Measurements from ENCODE around the gene BICD2. TPM values are rescaled to one million over a fixed set of nuclear protein-coding genes. Genes with fewer than 3 reads are reported as not detected.

The BICD2 gene
- total and polyA plus RNA-seq, 2 of the 8 experiments (the other 6 are each of a cell fraction or from before 2014, with no cell fraction given), result 6.6 to 22.8 TPM

DNA sequence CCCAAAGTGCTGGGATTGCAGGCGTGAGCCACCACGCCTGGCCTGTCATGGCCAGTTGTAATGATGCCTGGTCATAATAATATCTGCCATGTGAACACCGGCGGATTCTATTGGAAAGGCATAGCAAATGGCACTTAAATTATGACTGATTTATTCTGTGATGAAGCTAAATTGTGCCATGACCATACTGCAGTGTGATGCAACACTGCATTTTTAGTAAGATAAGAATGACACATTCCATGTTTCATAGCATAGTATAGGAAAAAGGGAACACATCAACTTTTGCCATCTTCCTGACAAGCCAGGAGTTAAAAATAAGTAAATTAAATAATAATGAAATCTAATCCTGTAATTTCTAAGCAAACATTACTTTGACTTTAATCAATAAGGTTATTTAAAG lies 30.4 kb upstream of the BICD2 start:
- Histone ChIP-seq H3K36me3 (ENCODE audit: control insufficient read depth in 2 of 4, insufficient read depth in 4 of 4, low read length in 3 of 4) (no peaks in the 10 kb centered on the region), H3K27ac (ENCODE audit: low read depth, low read length) (no peak overlapping the region), H3K18ac (ENCODE audit: extremely low read depth, low read length) (no peak overlapping the region), H3K4me1 (replicated peaks in 1 of 4; ENCODE audit: control insufficient read depth in 3 of 4, insufficient read depth in 4 of 4, low read length in 3 of 4) (peaks cover 0 to 2% (median 1%) of the 10 kb centered on the region in 4 experiments; a peak in 1 of 7 replicates), H4K91ac (replicated peaks; ENCODE audit: insufficient read length, low read length) (no peak overlapping the region), H2AFZ (ENCODE audit: low read length) (no peak overlapping the region), H2BK15ac (ENCODE audit: low read length) (no peak overlapping the region), H2BK12ac (ENCODE audit: low read depth, low read length) (no peak overlapping the region), H3K4me3 (ENCODE audit: extremely low read depth in 1 of 4, insufficient read depth in 2 of 4, low read depth in 3 of 4, low read length in 4 of 4) (no peak overlapping the region), H3K4ac (replicated peaks; ENCODE audit: insufficient read length, low read depth, low read length) (no peak overlapping the region), H3K79me2 (ENCODE audit: control insufficient read depth in 1 of 2, insufficient read depth in 2 of 2, low read length in 2 of 2) (no peaks in the 10 kb centered on the region), H2BK20ac (ENCODE audit: low read length) (no peak overlapping the region), H4K20me1 (replicated peaks in 1 of 2; ENCODE audit: control insufficient read depth in 1 of 2, insufficient read depth in 2 of 2, low read length in 2 of 2) (no peaks in the 10 kb centered on the region), H3K27me3 (replicated peaks in 1 of 4; ENCODE audit: control insufficient read depth in 3 of 4, extremely low read depth in 1 of 4, insufficient read depth in 3 of 4, low read length in 3 of 4) (no peaks in the 10 kb centered on the region; a peak in 1 of 7 replicates), H4K5ac (ENCODE audit: insufficient read length, low read depth, low read length) (no peak overlapping the region), H3K4me2 (ENCODE audit: insufficient read depth in 1 of 2, low read depth in 2 of 2, low read length in 2 of 2) (no peak overlapping the region), H4K8ac (ENCODE audit: extremely low read depth, insufficient read depth, low read length) (no peak overlapping the region), H2BK120ac (replicated peaks; ENCODE audit: low read depth, low read length) (no peak overlapping the region), H2AK5ac (ENCODE audit: low read depth, low read length) (no peak overlapping the region), H3K9ac (replicated peaks in 1 of 4; ENCODE audit: extremely low read depth in 1 of 4, low read depth in 3 of 4, low read length in 3 of 4) (no peak overlapping the region), H3K56ac (replicated peaks; ENCODE audit: insufficient read length, low read depth, low read length) (no peak overlapping the region), H3K14ac (ENCODE audit: insufficient read length) (no peak overlapping the region), H3K23me2 (ENCODE audit: low read depth, low read length) (no peaks in the 10 kb centered on the region), H2BK5ac (ENCODE audit: low read depth, low read length) (no peak overlapping the region), H3K79me1 (ENCODE audit: low read depth, low read length) (no peaks in the 10 kb centered on the region), H3K9me3 (ENCODE audit: insufficient read depth in 2 of 2, low read depth in 1 of 2, low read length in 1 of 2) (no peaks in the 10 kb centered on the region), H3K23ac (ENCODE audit: insufficient read length) (no peak overlapping the region)
- POLR2A ChIA-PET (ENCODE audit: partially characterized antibody), result no interaction called here
- no peak for DNase-seq (ENCODE audit: low read depth in 1 of 2, low spot score in 2 of 2)
- FAIRE-seq, result no peak
- CTCF ChIA-PET (ENCODE audit: partially characterized antibody), result interaction anchor here (1.4 to 11.7 kb wide), 3 partner anchors 52 to 77 kb away, joined by 4 to 236 read pairs (median 142); no protein-coding TSS in a partner anchor
- WGBS, 2 experiments (ENCODE audit: extremely low coverage in 1 of 2, insufficient coverage in 1 of 2, insufficient read length in 1 of 2, insufficient replicate concordance in 2 of 2, low coverage in 1 of 2, low lambda C conversion rate in 2 of 2, missing lambda C conversion rate in 1 of 2), result 99% methylated on average over 4 of the region's 4 CpGs; no CpG with 5 or more reads in 1 of the 2 experiments
- TF ChIP-seq BRCA1 (IDR thresholded peaks at IDR 0.05; ENCODE audit: low read depth, low read length), result no peak

Measured in H1 (cell line).